ENCODE measurements around the gene ATAD2B. TPM values are rescaled to one million over a fixed set of nuclear protein-coding genes. Genes with fewer than 3 reads are reported as not detected.

The ATAD2B gene
- total and polyA plus RNA-seq, 2 of the 4 experiments (the other 2 are of a cell fraction), result 1.5 to 5.0 TPM

Other genes starting within 250 kb of the ATAD2B start
- 7.7 and 10.8 TPM in 2 replicates for gene UBXN2A, start 13.3 kb upstream of the ATAD2B start, total RNA-seq (2012; rRNA removed)
- gene UBXN2A, start 13.3 kb upstream of the ATAD2B start, polyA plus RNA-seq (2012; rRNA removed), result 3.2 and 4.6 TPM in 2 replicates
- not detected in 2 replicates for gene MFSD2B, start 83.0 kb upstream of the ATAD2B start, total RNA-seq (2012; rRNA removed)
- gene MFSD2B, start 83.0 kb upstream of the ATAD2B start, polyA plus RNA-seq (2012; rRNA removed), result 0.05 and 0.09 TPM in 2 replicates
- gene WDCP, start 120.3 kb upstream of the ATAD2B start, total RNA-seq (2012; rRNA removed), result 18.6 and 21.7 TPM in 2 replicates
- 5.4 and 6.8 TPM in 2 replicates for gene WDCP, start 120.3 kb upstream of the ATAD2B start, polyA plus RNA-seq (2012; rRNA removed)
- 8.9 and 10.2 TPM in 2 replicates for gene FKBP1B, start 122.6 kb upstream of the ATAD2B start, total RNA-seq (2012; rRNA removed)
- gene FKBP1B, start 122.6 kb upstream of the ATAD2B start, polyA plus RNA-seq (2012; rRNA removed), result 15.1 and 16.9 TPM in 2 replicates
- gene SF3B6, start 149.2 kb upstream of the ATAD2B start, total RNA-seq (2012; rRNA removed), result 143 and 224 TPM in 2 replicates
- 166 and 191 TPM in 2 replicates for gene SF3B6, start 149.2 kb upstream of the ATAD2B start, polyA plus RNA-seq (2012; rRNA removed)
- 25.5 and 26.9 TPM in 2 replicates for gene TP53I3, start 157.7 kb upstream of the ATAD2B start, total RNA-seq (2012; rRNA removed)
- gene TP53I3, start 157.7 kb upstream of the ATAD2B start, polyA plus RNA-seq (2012; rRNA removed), result 41.8 and 42.2 TPM in 2 replicates
- 0.28 and 0.36 TPM in 2 replicates for gene PFN4, start 196.2 kb upstream of the ATAD2B start, total RNA-seq (2012; rRNA removed)
- 0.27 and 0.48 TPM in 2 replicates for gene PFN4, start 196.2 kb upstream of the ATAD2B start, polyA plus RNA-seq (2012; rRNA removed)
- gene FAM228B, start 196.3 kb upstream of the ATAD2B start, total RNA-seq (2012; rRNA removed), result 2.0 and 2.2 TPM in 2 replicates
- gene FAM228B, start 196.3 kb upstream of the ATAD2B start, polyA plus RNA-seq (2012; rRNA removed), result 2.3 and 2.9 TPM in 2 replicates
- not detected in 2 replicates for gene FAM228A, start 247.9 kb upstream of the ATAD2B start, total RNA-seq (2012; rRNA removed)
- 0.07 TPM in 1 of 2 replicates, not detected in the other for gene FAM228A, start 247.9 kb upstream of the ATAD2B start, polyA plus RNA-seq (2012; rRNA removed)